ENCODE measurements around the gene PRKCQ. TPM values are rescaled to one million over a fixed set of nuclear protein-coding genes. Genes with fewer than 3 reads are reported as not detected.
A peak's percentile ranks its signal among the peaks of the same experiment; 100 is the strongest.

The PRKCQ gene
- total RNA-seq, 3 donors from 2014 or later, result 0.64 to 1.8 (median 0.98) TPM

- no peak overlapping the region for H3K27ac ChIP-seq
- TF ChIP-seq POLR2AphosphoS5 (IDR thresholded peaks at IDR 0.05), result no peak
- no peak for TF ChIP-seq POLR2A (IDR thresholded peaks at IDR 0.05)
- TF ChIP-seq, protein P1, sequence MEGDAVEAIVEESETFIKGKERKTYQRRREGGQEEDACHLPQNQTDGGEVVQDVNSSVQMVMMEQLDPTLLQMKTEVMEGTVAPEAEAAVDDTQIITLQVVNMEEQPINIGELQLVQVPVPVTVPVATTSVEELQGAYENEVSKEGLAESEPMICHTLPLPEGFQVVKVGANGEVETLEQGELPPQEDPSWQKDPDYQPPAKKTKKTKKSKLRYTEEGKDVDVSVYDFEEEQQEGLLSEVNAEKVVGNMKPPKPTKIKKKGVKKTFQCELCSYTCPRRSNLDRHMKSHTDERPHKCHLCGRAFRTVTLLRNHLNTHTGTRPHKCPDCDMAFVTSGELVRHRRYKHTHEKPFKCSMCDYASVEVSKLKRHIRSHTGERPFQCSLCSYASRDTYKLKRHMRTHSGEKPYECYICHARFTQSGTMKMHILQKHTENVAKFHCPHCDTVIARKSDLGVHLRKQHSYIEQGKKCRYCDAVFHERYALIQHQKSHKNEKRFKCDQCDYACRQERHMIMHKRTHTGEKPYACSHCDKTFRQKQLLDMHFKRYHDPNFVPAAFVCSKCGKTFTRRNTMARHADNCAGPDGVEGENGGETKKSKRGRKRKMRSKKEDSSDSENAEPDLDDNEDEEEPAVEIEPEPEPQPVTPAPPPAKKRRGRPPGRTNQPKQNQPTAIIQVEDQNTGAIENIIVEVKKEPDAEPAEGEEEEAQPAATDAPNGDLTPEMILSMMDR (IDR thresholded peaks at IDR 0.05), result peak in 2 of 3 donors; percentile 21 to 43
- H3K27me3 ChIP-seq, result no peaks in the 10 kb centered on the region
- no peaks in the 10 kb centered on the region for H3K36me3 ChIP-seq
- no peak for DNase-seq (ENCODE audit: low spot score in 2 of 2)
- no peak overlapping the region for H3K4me3 ChIP-seq
- intact Hi-C loops (cut with DNase I; ENCODE audit: low total_unique reads), result loop anchor here (10.0 kb wide), 1 partner anchor 202 kb away; the partner anchor contains the start of gene PFKFB3
- no peaks in the 10 kb centered on the region for H3K9me3 ChIP-seq
- peaks cover 0 to 3% of the 10 kb centered on the region in 2 donors for H3K4me1 ChIP-seq
These were observed 173.6 kb downstream of the PRKCQ start for GRCh38 chr10:6406220-6407033.

GRCh38 chr10:6405713-6406112 lies 174.4 kb downstream of the PRKCQ start:
- intact Hi-C loops (cut with DNase I; ENCODE audit: low total_unique reads), result loop anchor here (10.0 kb wide), 1 partner anchor 201 kb away; the partner anchor contains the start of gene PFKFB3
- peaks cover 0 to 6% of the 10 kb centered on the region in 2 donors for H3K4me1 ChIP-seq

DNA sequence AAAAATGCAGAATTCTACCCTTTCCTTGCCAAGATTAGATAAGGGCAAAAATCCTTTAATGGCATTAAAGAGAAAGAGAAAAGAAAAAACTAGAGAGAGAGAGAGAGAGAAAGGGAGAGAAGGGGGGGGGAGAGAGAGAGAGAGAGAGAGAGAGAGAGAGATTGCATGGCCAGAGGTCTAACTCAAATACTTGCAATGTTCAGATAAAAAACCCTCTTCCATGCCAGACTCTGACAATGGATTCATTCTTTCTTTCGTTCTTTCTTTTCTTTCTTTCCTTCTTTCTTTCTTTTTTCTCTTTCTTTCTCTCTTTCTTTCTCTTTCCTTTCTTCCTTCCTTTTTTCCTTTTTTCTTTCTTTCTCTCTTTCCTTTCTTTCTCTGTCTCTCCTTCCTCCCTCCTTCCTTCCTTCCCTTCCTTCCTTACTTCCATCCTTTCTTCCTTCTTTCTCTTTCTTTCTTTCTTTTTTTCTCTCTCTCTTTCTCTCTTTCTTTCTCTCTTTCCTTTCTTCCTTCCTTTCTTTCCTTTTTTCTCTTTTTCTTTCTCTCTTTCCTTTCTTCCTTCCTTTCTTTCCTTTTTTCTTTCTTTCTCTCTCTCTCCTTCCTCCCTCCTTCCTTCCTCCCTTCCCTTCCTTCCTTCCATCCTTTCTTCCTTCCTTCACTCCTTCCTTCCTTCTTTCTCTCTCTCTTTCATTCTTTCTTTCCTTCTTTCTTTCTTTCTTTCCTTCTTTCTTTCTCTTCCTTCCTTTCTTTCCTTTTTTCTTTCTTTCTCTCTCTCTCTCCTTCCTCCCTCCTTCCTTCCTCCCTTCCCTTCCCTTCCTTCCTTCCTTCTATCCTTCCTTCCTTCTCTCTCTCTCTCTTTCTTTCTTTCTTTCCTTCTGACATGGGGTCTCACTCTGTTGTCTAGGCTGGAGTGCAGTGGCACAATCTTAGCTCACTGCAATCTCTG lies 175.7 kb downstream of the PRKCQ start:
- intact Hi-C loops (cut with DNase I; ENCODE audit: low total_unique reads), result loop anchor here (10.0 kb wide), 1 partner anchor 200 kb away; the partner anchor contains the start of gene PFKFB3
- no peak overlapping the region for H3K27ac ChIP-seq
- peaks cover 0 to 6% of the 10 kb centered on the region in 2 donors for H3K4me1 ChIP-seq

More at GRCh38 chr10:6405713-6406112, 174.4 kb downstream of the PRKCQ start:
- H3K36me3 ChIP-seq, result no peaks in the 10 kb centered on the region
- no peaks in the 10 kb centered on the region for H3K27me3 ChIP-seq
- no peak for DNase-seq (ENCODE audit: low spot score in 2 of 2)
- no peaks in the 10 kb centered on the region for H3K9me3 ChIP-seq
- TF ChIP-seq, protein P1 (IDR thresholded peaks at IDR 0.05), result no peak
- TF ChIP-seq POLR2AphosphoS5 (IDR thresholded peaks at IDR 0.05) (no peak), POLR2A (IDR thresholded peaks at IDR 0.05) (no peak)
- H3K4me3 ChIP-seq, result no peak overlapping the region
- H3K27ac ChIP-seq, result no peak overlapping the region

GRCh38 chr10:6402960-6403359 lies 177.1 kb downstream of the PRKCQ start:
- peaks cover 0 to 6% of the 10 kb centered on the region in 2 donors for H3K4me1 ChIP-seq
- H3K4me3 ChIP-seq, result no peak overlapping the region
- no peaks in the 10 kb centered on the region for H3K9me3 ChIP-seq
- DNase-seq (ENCODE audit: low spot score in 2 of 2), result no peak
- TF ChIP-seq POLR2AphosphoS5 (IDR thresholded peaks at IDR 0.05), result no peak
- H3K36me3 ChIP-seq, result no peaks in the 10 kb centered on the region
- no peaks in the 10 kb centered on the region for H3K27me3 ChIP-seq
- intact Hi-C loops (cut with DNase I; ENCODE audit: low total_unique reads), result loop anchor here (10.0 kb wide), 1 partner anchor 198 kb away; the partner anchor contains the start of gene PFKFB3
- no peak overlapping the region for H3K27ac ChIP-seq

More for the DNA sequence above, 175.7 kb downstream of the PRKCQ start:
- H3K9me3 ChIP-seq, result no peaks in the 10 kb centered on the region
- no peaks in the 10 kb centered on the region for H3K36me3 ChIP-seq
- TF ChIP-seq POLR2AphosphoS5 (IDR thresholded peaks at IDR 0.05) (no peak), POLR2A (IDR thresholded peaks at IDR 0.05) (no peak)
- TF ChIP-seq, protein P1 (IDR thresholded peaks at IDR 0.05), result no peak
- H3K4me3 ChIP-seq, result no peak overlapping the region
- DNase-seq (ENCODE audit: low spot score in 2 of 2), result no peak
- no peaks in the 10 kb centered on the region for H3K27me3 ChIP-seq

DNA sequence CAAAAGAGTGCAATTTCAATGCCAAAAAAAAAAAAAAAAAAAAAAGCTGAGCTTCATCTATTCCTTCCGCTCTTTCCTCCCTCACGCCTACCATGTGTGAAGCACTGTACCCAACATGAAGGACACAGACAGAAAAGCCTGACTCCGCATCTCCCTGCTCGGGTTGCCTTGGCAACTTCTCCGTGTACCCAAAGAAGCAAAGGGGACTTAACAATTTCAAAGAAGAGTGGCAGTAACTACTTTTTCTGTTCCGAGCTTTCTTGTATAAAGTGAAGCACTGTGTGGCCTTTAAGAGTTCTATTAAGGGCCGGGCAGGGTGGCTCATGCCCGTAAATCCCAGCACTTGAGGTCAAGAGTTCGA lies 177.7 kb downstream of the PRKCQ start:
- DNase-seq (ENCODE audit: low spot score in 2 of 2), result no peak
- TF ChIP-seq, protein P1 (IDR thresholded peaks at IDR 0.05), result no peak
- TF ChIP-seq POLR2A (IDR thresholded peaks at IDR 0.05) (no peak), POLR2AphosphoS5 (IDR thresholded peaks at IDR 0.05) (no peak)
- Histone ChIP-seq H3K4me3 (no peak overlapping the region), H3K27ac (no peak overlapping the region), H3K4me1 (peaks cover 0 to 6% of the 10 kb centered on the region in 2 donors), H3K9me3 (no peaks in the 10 kb centered on the region), H3K36me3 (no peaks in the 10 kb centered on the region), H3K27me3 (no peaks in the 10 kb centered on the region)
- intact Hi-C loops (cut with DNase I; ENCODE audit: low total_unique reads), result loop anchor here (10.0 kb wide), 1 partner anchor 198 kb away; the partner anchor contains the start of gene PFKFB3

Measured in breast epithelium (tissue), 4 donors.